ENCODE measurements around the gene CLN6. TPM values are rescaled to one million over a fixed set of nuclear protein-coding genes. Genes with fewer than 3 reads are reported as not detected.

Gene CLN6
- total and polyA plus RNA-seq, 9 of the 15 experiments (the other 6 are each of a cell fraction or from before 2014, with no cell fraction given) = 0.71 to 53.3 (median 39.3) TPM

DNA sequence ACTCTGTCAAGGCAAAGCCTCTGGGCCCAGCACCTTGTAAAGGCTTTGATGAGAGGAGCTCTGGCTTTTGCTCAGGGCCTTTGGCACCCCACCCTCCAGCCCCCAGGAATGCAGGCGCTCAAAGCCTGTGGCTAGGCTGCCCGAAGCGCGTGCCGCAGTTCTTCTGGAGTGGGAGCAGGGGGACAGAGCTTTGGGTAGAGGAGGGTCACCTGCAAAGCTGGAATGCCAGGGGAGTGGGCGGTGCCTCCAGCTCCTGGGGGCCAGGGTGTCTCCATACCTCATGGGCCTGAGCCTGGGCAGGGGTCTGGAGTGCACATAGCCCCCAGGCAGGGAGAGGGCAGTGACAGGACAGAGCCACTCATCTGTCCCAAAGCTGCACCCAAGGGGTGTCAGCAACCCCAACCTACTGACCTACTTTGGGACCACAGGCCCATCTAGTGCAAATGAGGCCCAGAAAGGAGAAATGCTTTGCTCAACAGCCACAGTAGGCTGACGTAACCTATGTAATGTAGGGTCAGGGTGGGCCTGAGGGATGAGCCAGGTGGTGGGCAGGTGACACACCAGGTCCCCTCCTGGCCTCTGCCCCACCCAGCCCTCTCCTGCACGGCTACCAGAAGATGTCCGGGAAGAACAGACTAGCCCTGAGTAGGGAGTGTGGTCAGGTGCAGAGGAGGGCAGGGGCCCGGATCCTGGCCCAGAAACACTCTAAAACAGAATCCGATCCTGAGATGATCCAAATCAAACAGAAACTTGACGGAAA, 22.2 kb downstream of the CLN6 start:
- peaks cover 14 to 49% of the 10 kb centered on the region in 2 experiments for H3K4me1 ChIP-seq (replicated peaks in 1 of 2; ENCODE audit: control insufficient read depth in 2 of 2, insufficient read depth in 2 of 2, low read length in 2 of 2)
- TF ChIP-seq POLR2G (IDR thresholded peaks at IDR 0.05; ENCODE audit: low read depth, low read length) = 0 out of 2 replicates have a peak, but pooled peaks have one; percentile 16
- TF ChIP-seq MAX (CRISPR knock-in tag; IDR thresholded peaks at IDR 0.05) = no peak
- TF ChIP-seq CHD7 (IDR thresholded peaks at IDR 0.05; ENCODE audit: low read depth, low read length) = no peak
- no peak for TF ChIP-seq LARP7 (IDR thresholded peaks at IDR 0.05)
- peak; percentile 16; the same call in 1 of the 2 replicates for TF ChIP-seq RBFOX2 (IDR thresholded peaks at IDR 0.05; ENCODE audit: low read depth, low read length)
- POLR2A ChIA-PET = interaction anchor here (0.5 to 0.6 kb wide), 3 partner anchors 12 to 323 kb away, joined by 3 to 4 read pairs (median 4); no protein-coding TSS in a partner anchor
- in situ Hi-C loops (cut with MboI) = no loop called here
- ATAC-seq = no peak
- H3K9me3 ChIP-seq (replicated peaks; ENCODE audit: control insufficient read depth, insufficient read depth, low read depth, low read length) = no peaks in the 10 kb centered on the region
- no peak overlapping the region for H3K4me3 ChIP-seq
- WGBS (ENCODE audit: insufficient coverage, low coverage, missing lambda C conversion rate) = 98% methylated on average over 12 of the region's 12 CpGs
- intact Hi-C loops (cut with micrococcal nuclease) = no loop called here
- H3K36me3 ChIP-seq (ENCODE audit: control insufficient read depth, insufficient read depth, low read length) = peaks cover 71% of the 10 kb centered on the region; the same call in 2 of the 3 replicates
- BruUV-seq (replicated peaks) = TSS peak; percentile 22
- CTCF ChIA-PET (ENCODE audit: low intra/inter-chr PET ratio) = no interaction called here
- peaks cover 17% of the 10 kb centered on the region; the same call in 1 of the 2 replicates for H4K20me1 ChIP-seq (replicated peaks; ENCODE audit: control insufficient read depth, insufficient read depth, low read length)
- no peak for DNase-seq (ENCODE audit: extremely low read depth in 1 of 4, low spot score in 3 of 4)
- peak overlapping the region in 1 of 2 experiments; percentile 10; a peak in 1 of 4 replicates for H3K9ac ChIP-seq (ENCODE audit: insufficient read depth in 1 of 2, low read depth in 2 of 2, low read length in 2 of 2)
- no peak overlapping the region for H3K4me2 ChIP-seq (ENCODE audit: insufficient read depth, low read length)
- H3K9me1 ChIP-seq (ENCODE audit: control insufficient read depth, insufficient read depth, low read length) = peaks cover 3% of the 10 kb centered on the region
- peaks cover 34% of the 10 kb centered on the region for H3K79me2 ChIP-seq (ENCODE audit: control insufficient read depth, insufficient read depth, low read length)
- H3K27ac ChIP-seq (ENCODE audit: extremely low read depth, low read depth, low read length) = peak overlapping the region; percentile 75; the same call in 1 of the 3 replicates
- H3K27me3 ChIP-seq (ENCODE audit: control insufficient read depth in 2 of 2, insufficient read depth in 2 of 2, low read length in 2 of 2) = no peaks in the 10 kb centered on the region
- FAIRE-seq = no peak
- no peak overlapping the region for H2AFZ ChIP-seq (ENCODE audit: low read depth, low read length)
